NAMALWA (cell line): ENCODE data around the gene AUTS2.

Experiments
- DNase-seq: peaks from one replicate; pipeline ENCODE4 v3.0.0-alpha.2; 2015; ENCODE audit warnings: low spot score

Gene AUTS2

GRCh38 chr7:69723663-69724062 lies 125.4 kb downstream of the AUTS2 start:
- no peak for DNase-seq

- DNase-seq = no peak
Observed at GRCh38 chr7:69728304-69728703, 130.0 kb downstream of the AUTS2 start.

GRCh38 chr7:69732203-69732602 lies 133.9 kb downstream of the AUTS2 start:
- DNase-seq = no peak

- DNase-seq = no peak
Observed at GRCh38 chr7:69735582-69735981, 137.3 kb downstream of the AUTS2 start.

GRCh38 chr7:69736126-69736810 lies 138.0 kb downstream of the AUTS2 start:
- peak; percentile 45 for DNase-seq

GRCh38 chr7:69738396-69738951 lies 140.2 kb downstream of the AUTS2 start:
- peak; percentile 93 for DNase-seq

- DNase-seq = peak; percentile 91
Observed at GRCh38 chr7:69739190-69739589, 140.9 kb downstream of the AUTS2 start.

- peak; percentile 88 for DNase-seq
Observed at GRCh38 chr7:69739931-69740431, 141.7 kb downstream of the AUTS2 start.

- no peak for DNase-seq
Observed at GRCh38 chr7:69742237-69742636, 144.0 kb downstream of the AUTS2 start.

GRCh38 chr7:69743436-69743835 lies 145.2 kb downstream of the AUTS2 start:
- no peak for DNase-seq

GRCh38 chr7:69744026-69744425 lies 145.8 kb downstream of the AUTS2 start:
- no peak for DNase-seq

- DNase-seq = no peak
Observed at GRCh38 chr7:69746383-69746782, 148.1 kb downstream of the AUTS2 start.

GRCh38 chr7:69747144-69747543 lies 148.9 kb downstream of the AUTS2 start:
- DNase-seq = no peak

- DNase-seq = no peak
Observed at GRCh38 chr7:69748530-69748929, 150.3 kb downstream of the AUTS2 start.

GRCh38 chr7:69749372-69749979 lies 151.2 kb downstream of the AUTS2 start:
- DNase-seq = no peak

- no peak for DNase-seq
Observed at GRCh38 chr7:69749994-69750393, 151.7 kb downstream of the AUTS2 start.

GRCh38 chr7:69751026-69751425 lies 152.8 kb downstream of the AUTS2 start:
- no peak for DNase-seq

GRCh38 chr7:69753981-69754380 lies 155.7 kb downstream of the AUTS2 start:
- no peak for DNase-seq

GRCh38 chr7:69754476-69754875 lies 156.2 kb downstream of the AUTS2 start:
- peak; percentile 63 for DNase-seq

- DNase-seq = no peak
Observed at GRCh38 chr7:69756235-69756634, 158.0 kb downstream of the AUTS2 start.

GRCh38 chr7:69757528-69757927 lies 159.3 kb downstream of the AUTS2 start:
- no peak for DNase-seq

GRCh38 chr7:69757981-69758430 lies 159.7 kb downstream of the AUTS2 start:
- DNase-seq = no peak

- no peak for DNase-seq
Observed at GRCh38 chr7:69759373-69759772, 161.1 kb downstream of the AUTS2 start.
